MM.1S (cell line): ENCODE results near the gene ITPR1.

Source experiments
- CTCF ChIP-seq: fragments of 300-600 bp; sonication (generic); IDR thresholded peaks from 2 replicates; pipeline ENCODE4 v1.5.1; 2016; ENCODE audit warnings: antibody characterized with exemption, low read length, mixed read lengths
- EZH2 ChIP-seq: fragments of 300-600 bp; sonication (generic); optimal IDR thresholded peaks from 2 replicates; pipeline ENCODE3; 2017; ENCODE audit warnings: low read depth, mild to moderate bottlenecking, antibody characterized with exemption, low read length, mixed read lengths
- EZH2phosphoT487 ChIP-seq: fragments of 300-600 bp; sonication (generic); IDR thresholded peaks from 2 replicates; pipeline ENCODE4 v1.6.1; 2018; ENCODE audit warnings: antibody characterized with exemption, low read length

DNA sequence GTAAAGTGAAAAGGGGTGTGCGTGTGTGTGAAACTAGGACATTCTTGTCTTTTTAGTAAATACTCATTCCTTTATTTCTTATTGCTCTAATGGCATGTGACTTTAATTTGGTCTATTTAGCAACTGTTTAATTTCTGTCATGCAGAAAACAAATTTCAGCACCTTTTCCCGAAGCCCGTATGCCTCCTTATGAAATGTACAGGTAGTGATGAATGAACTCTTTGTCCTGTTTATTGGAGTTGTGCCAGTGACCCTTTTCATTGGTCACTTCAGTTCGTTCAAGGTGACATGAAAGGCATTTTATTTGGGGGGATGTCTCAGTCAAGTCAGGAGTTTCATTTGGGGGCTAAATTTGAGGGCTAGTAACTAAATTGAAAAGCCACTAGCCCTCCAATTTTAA lies 55.2 kb downstream of the ITPR1 start:
- no peak for TF ChIP-seq CTCF
- no peak for TF ChIP-seq EZH2
- no peak for TF ChIP-seq EZH2phosphoT487
